ENCODE results near the gene DGKG. TPM values are rescaled to one million over a fixed set of nuclear protein-coding genes. Genes with fewer than 3 reads are reported as not detected.
A peak's percentile ranks its signal among the peaks of the same experiment; 100 is the strongest.

The DGKG gene
- total and polyA plus RNA-seq, 9 of the 15 experiments (the other 6 are each of a cell fraction or from before 2014, with no cell fraction given) = 0.01 to 0.36 (median 0.15) TPM

DNA sequence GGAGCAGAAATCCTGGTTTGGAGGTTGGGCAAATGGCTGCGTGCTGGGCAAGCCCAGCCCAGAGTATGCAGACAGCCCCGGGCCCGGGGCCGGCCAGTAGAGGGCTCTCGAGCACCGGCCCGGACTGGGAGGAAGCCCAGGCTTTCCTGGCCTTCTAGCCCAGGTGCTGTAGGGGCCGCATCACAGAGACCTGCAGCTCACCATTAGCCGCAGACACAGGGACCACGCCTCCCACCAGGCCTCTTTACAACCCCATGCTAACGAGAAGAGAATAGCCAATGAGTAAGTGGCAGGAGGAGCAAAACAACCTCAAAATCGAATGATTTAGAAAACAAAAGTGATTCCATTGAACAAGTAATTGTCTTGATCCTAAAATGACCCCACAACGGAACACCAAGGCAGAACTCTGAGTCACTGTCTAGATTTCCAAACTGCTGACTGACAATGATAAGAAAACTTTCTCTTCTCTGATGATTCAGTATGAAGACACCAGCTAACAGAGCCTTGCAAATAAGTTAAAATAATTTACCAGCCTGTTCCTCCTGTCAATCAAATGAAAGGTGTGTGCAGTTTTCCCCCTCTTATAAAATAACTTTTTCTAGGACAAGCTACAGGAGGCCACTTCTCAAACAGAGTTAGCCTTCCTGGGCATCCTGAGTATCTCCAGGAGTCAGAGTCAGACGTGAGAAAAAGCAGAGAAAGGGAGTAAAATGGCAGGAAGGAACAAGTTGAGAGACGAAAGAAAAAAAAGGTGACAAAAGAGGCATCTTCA lies 102.2 kb downstream of the DGKG start (continued):
- TF ChIP-seq ELK3 (CRISPR knock-in tag; IDR thresholded peaks at IDR 0.05) = no peak
- TF ChIP-seq, protein P1, sequence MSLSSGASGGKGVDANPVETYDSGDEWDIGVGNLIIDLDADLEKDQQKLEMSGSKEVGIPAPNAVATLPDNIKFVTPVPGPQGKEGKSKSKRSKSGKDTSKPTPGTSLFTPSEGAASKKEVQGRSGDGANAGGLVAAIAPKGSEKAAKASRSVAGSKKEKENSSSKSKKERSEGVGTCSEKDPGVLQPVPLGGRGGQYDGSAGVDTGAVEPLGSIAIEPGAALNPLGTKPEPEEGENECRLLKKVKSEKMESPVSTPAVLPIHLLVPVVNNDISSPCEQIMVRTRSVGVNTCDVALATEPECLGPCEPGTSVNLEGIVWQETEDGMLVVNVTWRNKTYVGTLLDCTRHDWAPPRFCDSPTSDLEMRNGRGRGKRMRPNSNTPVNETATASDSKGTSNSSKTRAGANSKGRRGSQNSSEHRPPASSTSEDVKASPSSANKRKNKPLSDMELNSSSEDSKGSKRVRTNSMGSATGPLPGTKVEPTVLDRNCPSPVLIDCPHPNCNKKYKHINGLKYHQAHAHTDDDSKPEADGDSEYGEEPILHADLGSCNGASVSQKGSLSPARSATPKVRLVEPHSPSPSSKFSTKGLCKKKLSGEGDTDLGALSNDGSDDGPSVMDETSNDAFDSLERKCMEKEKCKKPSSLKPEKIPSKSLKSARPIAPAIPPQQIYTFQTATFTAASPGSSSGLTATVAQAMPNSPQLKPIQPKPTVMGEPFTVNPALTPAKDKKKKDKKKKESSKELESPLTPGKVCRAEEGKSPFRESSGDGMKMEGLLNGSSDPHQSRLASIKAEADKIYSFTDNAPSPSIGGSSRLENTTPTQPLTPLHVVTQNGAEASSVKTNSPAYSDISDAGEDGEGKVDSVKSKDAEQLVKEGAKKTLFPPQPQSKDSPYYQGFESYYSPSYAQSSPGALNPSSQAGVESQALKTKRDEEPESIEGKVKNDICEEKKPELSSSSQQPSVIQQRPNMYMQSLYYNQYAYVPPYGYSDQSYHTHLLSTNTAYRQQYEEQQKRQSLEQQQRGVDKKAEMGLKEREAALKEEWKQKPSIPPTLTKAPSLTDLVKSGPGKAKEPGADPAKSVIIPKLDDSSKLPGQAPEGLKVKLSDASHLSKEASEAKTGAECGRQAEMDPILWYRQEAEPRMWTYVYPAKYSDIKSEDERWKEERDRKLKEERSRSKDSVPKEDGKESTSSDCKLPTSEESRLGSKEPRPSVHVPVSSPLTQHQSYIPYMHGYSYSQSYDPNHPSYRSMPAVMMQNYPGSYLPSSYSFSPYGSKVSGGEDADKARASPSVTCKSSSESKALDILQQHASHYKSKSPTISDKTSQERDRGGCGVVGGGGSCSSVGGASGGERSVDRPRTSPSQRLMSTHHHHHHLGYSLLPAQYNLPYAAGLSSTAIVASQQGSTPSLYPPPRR (CRISPR knock-in tag; IDR thresholded peaks at IDR 0.05; ENCODE audit: borderline replicate concordance) = no peak
- TF ChIP-seq, protein P2, sequence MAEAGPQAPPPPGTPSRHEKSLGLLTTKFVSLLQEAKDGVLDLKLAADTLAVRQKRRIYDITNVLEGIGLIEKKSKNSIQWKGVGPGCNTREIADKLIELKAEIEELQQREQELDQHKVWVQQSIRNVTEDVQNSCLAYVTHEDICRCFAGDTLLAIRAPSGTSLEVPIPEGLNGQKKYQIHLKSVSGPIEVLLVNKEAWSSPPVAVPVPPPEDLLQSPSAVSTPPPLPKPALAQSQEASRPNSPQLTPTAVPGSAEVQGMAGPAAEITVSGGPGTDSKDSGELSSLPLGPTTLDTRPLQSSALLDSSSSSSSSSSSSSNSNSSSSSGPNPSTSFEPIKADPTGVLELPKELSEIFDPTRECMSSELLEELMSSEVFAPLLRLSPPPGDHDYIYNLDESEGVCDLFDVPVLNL (CRISPR knock-in tag; IDR thresholded peaks at IDR 0.05; ENCODE audit: low read depth) = no peak
- TF ChIP-seq BMI1 (IDR thresholded peaks at IDR 0.05; ENCODE audit: low read length) = no peak
- TF ChIP-seq, protein P3, sequence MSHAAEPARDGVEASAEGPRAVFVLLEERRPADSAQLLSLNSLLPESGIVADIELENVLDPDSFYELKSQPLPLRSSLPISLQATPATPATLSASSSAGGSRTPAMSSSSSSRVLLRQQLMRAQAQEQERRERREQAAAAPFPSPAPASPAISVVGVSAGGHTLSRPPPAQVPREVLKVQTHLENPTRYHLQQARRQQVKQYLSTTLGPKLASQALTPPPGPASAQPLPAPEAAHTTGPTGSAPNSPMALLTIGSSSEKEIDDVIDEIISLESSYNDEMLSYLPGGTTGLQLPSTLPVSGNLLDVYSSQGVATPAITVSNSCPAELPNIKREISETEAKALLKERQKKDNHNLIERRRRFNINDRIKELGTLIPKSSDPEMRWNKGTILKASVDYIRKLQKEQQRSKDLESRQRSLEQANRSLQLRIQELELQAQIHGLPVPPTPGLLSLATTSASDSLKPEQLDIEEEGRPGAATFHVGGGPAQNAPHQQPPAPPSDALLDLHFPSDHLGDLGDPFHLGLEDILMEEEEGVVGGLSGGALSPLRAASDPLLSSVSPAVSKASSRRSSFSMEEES (CRISPR knock-in tag; IDR thresholded peaks at IDR 0.05) = no peak
- no peak for TF ChIP-seq TRIM24 (IDR thresholded peaks at IDR 0.05)
- TF ChIP-seq ZNF217 (CRISPR knock-in tag; IDR thresholded peaks at IDR 0.05) = no peak
- no peak for TF ChIP-seq ZNF280A (IDR thresholded peaks at IDR 0.05; ENCODE audit: low read depth, partially characterized antibody)
- TF ChIP-seq TCF3 (CRISPR knock-in tag; IDR thresholded peaks at IDR 0.05) = peak; percentile 45
- peak; percentile 59 for TF ChIP-seq SMARCA4 (IDR thresholded peaks at IDR 0.05)
- no peak for TF ChIP-seq GTF2F1 (IDR thresholded peaks at IDR 0.05; ENCODE audit: low read depth, low read length)
- TF ChIP-seq UBTF (IDR thresholded peaks at IDR 0.05; ENCODE audit: borderline replicate concordance in 1 of 2, low read depth in 2 of 2, low read length in 2 of 2) = 0 out of 4 replicates have a peak, but pooled peaks have one; percentile 42 to 52
- no peak for TF ChIP-seq SREBF2 (CRISPR knock-in tag; IDR thresholded peaks at IDR 0.05)
- no peak for TF ChIP-seq ZNF695 (CRISPR knock-in tag; IDR thresholded peaks at IDR 0.05)
